IMR-90 (cell line): ENCODE measurements around the gene ZNF286A. TPM values are rescaled to one million over a fixed set of nuclear protein-coding genes. Genes with fewer than 3 reads are reported as not detected.
"Not testable (repeated sequence)": the region's sequence is repeated elsewhere in the genome, so short reads cannot be mapped to it uniquely, and the experiment has no call there.

Experiments
- ATAC-seq: fragments of 200-7000 bp; cut with Tn5 transposase; 2 replicates; pipeline ENCODE4 v1.9.1; 2020; ENCODE audit warnings: low read depth, mild to moderate bottlenecking, moderate library complexity
- BruUV-seq: library from RNA; stranded (reverse); fragments of 400-500 nt; replicated peaks from 2 replicates; lab custom pipeline; 2021; lab: Mats Ljungman, UMichigan
- CTCF ChIA-PET: fragments of 300-600 bp; formaldehyde crosslinking; extraction: SDS; loops from one replicate; lab custom pipeline; 2021; ENCODE audit warnings: antibody characterized with exemption; lab: Yijun Ruan, JAX
- POLR2A ChIA-PET: fragments of 300-600 bp; sonication (Branson Sonifier 250); formaldehyde crosslinking; loops from one replicate; lab custom pipeline; 2022; ENCODE audit warnings: antibody characterized with exemption; ENCODE audit not compliant: unreplicated experiment; lab: Charles Lee
- DNase-seq: peaks from one replicate; pipeline ENCODE4 v3.0.0; 2013
- H2AFZ ChIP-seq: replicated peaks from 2 replicates; pipeline ENCODE3; 2013; ENCODE audit warnings: low read length, mild to moderate bottlenecking; ENCODE audit not compliant: poor library complexity
- H2AK5ac ChIP-seq: 2 replicates; pipeline ENCODE4 v1.6.1; 2013; ENCODE audit warnings: low read depth, low read length, inconsistent platforms
- H2AK9ac ChIP-seq: replicated peaks from 2 replicates; pipeline ENCODE3; 2013; ENCODE audit warnings: mild to moderate bottlenecking, low read depth, low read length, moderate library complexity; ENCODE audit not compliant: poor library complexity
- H2BK120ac ChIP-seq: 2 replicates; pipeline ENCODE4 v1.6.1; 2013; ENCODE audit warnings: low read depth, low read length, inconsistent platforms
- H2BK15ac ChIP-seq: 3 replicates; pipeline ENCODE4 v1.6.1; 2013; ENCODE audit warnings: low read depth, low read length, inconsistent platforms
- H2BK20ac ChIP-seq: 2 replicates; pipeline ENCODE4 v1.6.1; 2013; ENCODE audit warnings: low read depth, mild to moderate bottlenecking, inconsistent platforms, low read length, moderate library complexity
- H2BK5ac ChIP-seq: 2 replicates; pipeline ENCODE4 v1.6.1; 2013; ENCODE audit warnings: mild to moderate bottlenecking, low read depth, low read length, inconsistent platforms; ENCODE audit not compliant: poor library complexity, severe bottlenecking
- H3K14ac ChIP-seq: replicated peaks from 2 replicates; pipeline ENCODE4 v1.6.1; 2013; ENCODE audit warnings: low read depth, low read length, inconsistent platforms
- H3K18ac ChIP-seq: 2 replicates; pipeline ENCODE4 v1.6.1; 2013; ENCODE audit warnings: low read depth, low read length, control low read depth
- H3K23ac ChIP-seq: 2 replicates; pipeline ENCODE4 v1.6.1; 2013; ENCODE audit warnings: low read depth, low read length, inconsistent platforms
- H3K27ac ChIP-seq: 2 replicates; pipeline ENCODE4 v1.5.1; 2013; ENCODE audit warnings: mild to moderate bottlenecking, control low read depth, low read length; ENCODE audit not compliant: insufficient read depth
- H3K27me3 ChIP-seq: 2 replicates; pipeline ENCODE4 v1.6.1; 2013; ENCODE audit warnings: low read length; ENCODE audit not compliant: control insufficient read depth, insufficient read depth
- H3K36me3 ChIP-seq: 2 replicates; pipeline ENCODE4 v1.6.1; 2013; ENCODE audit warnings: low read length, mixed read lengths; ENCODE audit not compliant: control insufficient read depth, insufficient read depth
- H3K4ac ChIP-seq: 2 replicates; pipeline ENCODE4 v1.6.1; 2013; ENCODE audit warnings: low read depth, low read length, inconsistent platforms
- H3K4me1 ChIP-seq: 2 replicates; pipeline ENCODE4 v1.6.1; 2013; ENCODE audit warnings: low read length, mixed read lengths; ENCODE audit not compliant: control insufficient read depth, insufficient read depth
- H3K4me2 ChIP-seq: 2 replicates; pipeline ENCODE4 v1.6.1; 2013; ENCODE audit warnings: low read depth, mild to moderate bottlenecking, control low read depth, low read length, moderate library complexity
- H3K4me3 ChIP-seq: 2 replicates; pipeline ENCODE4 v1.5.1; 2013; ENCODE audit warnings: low read depth, mild to moderate bottlenecking, control low read depth, low read length, moderate library complexity; ENCODE audit not compliant: insufficient read depth
- H3K56ac ChIP-seq: 2 replicates; pipeline ENCODE4 v1.6.1; 2013; ENCODE audit warnings: low read length, inconsistent platforms; ENCODE audit not compliant: insufficient read depth; ENCODE audit errors: extremely low read depth
- H3K79me1 ChIP-seq, 2 experiments: 2 replicates each; pipeline ENCODE4 v1.6.1; 2013; ENCODE audit warnings: low read length in 2 of 2, inconsistent platforms in 1 of 2, low read depth in 1 of 2
- H3K9ac ChIP-seq: 2 replicates; pipeline ENCODE4 v1.6.1; 2013; ENCODE audit warnings: low read depth, low read length, control low read depth
- H3K9me1 ChIP-seq: 2 replicates; pipeline ENCODE4 v1.6.1; 2013; ENCODE audit warnings: low read length, inconsistent platforms; ENCODE audit not compliant: insufficient read depth
- H3K9me3 ChIP-seq: 2 replicates; pipeline ENCODE4 v1.6.1; 2013; ENCODE audit warnings: low read length; ENCODE audit not compliant: control insufficient read depth, insufficient read depth
- H4K20me1 ChIP-seq: 2 replicates; pipeline ENCODE4 v1.6.1; 2013; ENCODE audit warnings: low read length, inconsistent platforms; ENCODE audit not compliant: insufficient read depth
- H4K5ac ChIP-seq: 2 replicates; pipeline ENCODE4 v1.6.1; 2013; ENCODE audit warnings: mild to moderate bottlenecking, low read depth, low read length, control low read depth
- H4K8ac ChIP-seq, 2 experiments: 2 replicates each; pipeline ENCODE4 v1.6.1; 2013; ENCODE audit warnings: low read depth in 2 of 2, low read length in 2 of 2, control low read depth in 1 of 2, inconsistent platforms in 1 of 2
- H4K91ac ChIP-seq: 2 replicates; pipeline ENCODE4 v1.6.1; 2013; ENCODE audit warnings: low read depth, low read length, inconsistent platforms; ENCODE audit not compliant: insufficient read depth
- WGBS, 2 experiments: methylation state at CpG; one replicate each; pipeline versions ENCODE4 v1.1.5 to v1.1.7; 2013; ENCODE audit warnings: missing lambda C conversion rate in 2 of 2; ENCODE audit not compliant: insufficient read length in 1 of 2; ENCODE audit errors: extremely low coverage in 2 of 2; 5-methylcytosine and 5-hydroxymethylcytosine counted together
- dilution Hi-C: fragments of 300-500 bp; cut with HindIII; formaldehyde crosslinking; loops from one replicate; pipeline ENCODE4 v1.14.3; 2018; ENCODE audit warnings: low sequenced_read_pairs; ENCODE audit not compliant: unreplicated experiment
- in situ Hi-C: fragments of 300-500 bp; cut with MboI; formaldehyde crosslinking; loops from 3 replicates; pipeline ENCODE4 v1.14.3; 2019; ENCODE audit warnings: low sequenced_read_pairs, inconsistent platforms, mixed read lengths
- intact Hi-C: fragments of 100-400 bp; cut with micrococcal nuclease; formaldehyde crosslinking; loops from 2 replicates; pipeline ENCODE4 v1.10.0; 2022
- polyA plus RNA-seq, 3 experiments: library from polyadenylated mRNA; depleted of rRNA; stranded (reverse); fragments of >200 nt; gene quantifications; 2 replicates each; pipeline ENCODE4 v1.2.3, GENCODE V29; 2012; ENCODE audit warnings: low replicate concordance in 1 of 3
- total RNA-seq: library from RNA; depleted of rRNA; stranded (reverse); fragments of >200 nt; gene quantifications from 2 replicates; pipeline ENCODE4 v1.2.3, GENCODE V29; 2012

Gene ZNF286A
- total and polyA plus RNA-seq, 2 of the 4 experiments (the other 2 are of a cell fraction): 19.8 to 37.6 TPM

DNA sequence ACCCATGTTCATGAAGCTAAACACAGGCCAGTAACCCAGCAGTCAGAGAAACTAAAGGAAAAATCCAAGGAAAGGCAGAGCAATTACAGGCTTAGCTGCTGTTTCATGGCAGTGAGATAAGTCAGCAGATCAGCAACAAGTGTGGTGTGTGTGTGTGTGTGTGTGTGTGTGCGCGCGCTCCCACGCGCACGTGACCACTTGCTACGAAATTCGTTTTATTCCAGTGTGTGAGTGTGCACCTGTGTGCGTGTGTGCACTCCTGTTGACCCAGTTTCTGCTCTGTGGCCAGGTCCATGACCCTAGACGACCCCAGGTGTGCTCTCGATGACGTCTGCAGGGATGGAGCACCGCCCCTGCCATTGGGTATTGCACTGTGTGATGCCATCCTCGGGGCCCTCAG lies 31.0 kb downstream of the ZNF286A start:
- H4K20me1 ChIP-seq, H3K9me1 ChIP-seq, H2AK9ac ChIP-seq, H2BK20ac ChIP-seq, H3K79me1 ChIP-seq, POLR2A ChIA-PET, CTCF ChIA-PET, H3K27me3 ChIP-seq, H3K4me3 ChIP-seq, H4K8ac ChIP-seq, H3K4me2 ChIP-seq, H4K5ac ChIP-seq, BruUV-seq, H3K56ac ChIP-seq, H3K23ac ChIP-seq, H3K9me3 ChIP-seq, H2AK5ac ChIP-seq, ATAC-seq, DNase-seq, H2AFZ ChIP-seq, H2BK5ac ChIP-seq, H3K36me3 ChIP-seq, H4K91ac ChIP-seq, H3K4ac ChIP-seq, H3K9ac ChIP-seq, H3K4me1 ChIP-seq, in situ Hi-C loops, H3K14ac ChIP-seq, intact Hi-C loops, H2BK15ac ChIP-seq, H2BK120ac ChIP-seq, H3K27ac ChIP-seq, dilution Hi-C loops, H3K18ac ChIP-seq: not testable (repeated sequence)
- no CpG with 5 or more reads among the region's 14 CpGs for WGBS, 2 experiments

DNA sequence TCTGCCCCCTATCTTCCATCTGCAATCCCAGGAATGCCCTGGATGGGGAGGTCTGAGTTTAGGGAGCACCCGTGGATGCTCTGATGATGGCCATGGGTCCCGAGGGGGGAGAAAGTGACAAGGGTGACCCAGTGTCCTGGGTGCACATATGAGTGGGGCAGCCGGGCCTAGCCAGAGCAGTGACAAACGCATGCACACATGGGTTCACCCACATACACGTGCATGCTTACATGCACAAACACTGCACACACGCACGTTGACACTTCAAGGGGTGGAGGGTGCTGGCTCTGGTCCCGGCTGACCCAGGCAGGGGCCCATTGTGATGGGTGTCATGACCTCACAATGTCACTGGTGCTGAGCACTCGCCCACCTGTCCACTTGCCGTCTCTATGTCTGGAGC lies 32.3 kb downstream of the ZNF286A start, which contains the start of gene TBC1D26:
TBC1D26 (plus strand) TSS at position 384 of the 400 bp plus-strand sequence. CDS start 3,066 bp downstream, outside the sequence.
- intact Hi-C loops, H3K4me2 ChIP-seq, ATAC-seq, H3K18ac ChIP-seq, H2BK120ac ChIP-seq, H3K27ac ChIP-seq, H3K9ac ChIP-seq, H4K20me1 ChIP-seq, CTCF ChIA-PET, H3K79me1 ChIP-seq, H4K8ac ChIP-seq, H3K9me3 ChIP-seq, in situ Hi-C loops, POLR2A ChIA-PET, H2BK20ac ChIP-seq, DNase-seq, H3K36me3 ChIP-seq, H3K4me3 ChIP-seq, H2AK5ac ChIP-seq, H2AFZ ChIP-seq, H2BK5ac ChIP-seq, H3K4ac ChIP-seq, H3K23ac ChIP-seq, H3K4me1 ChIP-seq, dilution Hi-C loops, H2BK15ac ChIP-seq, H3K14ac ChIP-seq, H2AK9ac ChIP-seq, H4K5ac ChIP-seq, H3K27me3 ChIP-seq, H3K56ac ChIP-seq, BruUV-seq, H4K91ac ChIP-seq, H3K9me1 ChIP-seq: not testable (repeated sequence)
- no CpG with 5 or more reads among the region's 10 CpGs for WGBS, 2 experiments
